ENCODE data around the gene CRYGS. TPM values are rescaled to one million over a fixed set of nuclear protein-coding genes. Genes with fewer than 3 reads are reported as not detected.

The CRYGS gene
- total and polyA plus RNA-seq, 9 of the 15 experiments (the other 6 are each of a cell fraction or from before 2014, with no cell fraction given): 1.5 to 3.8 (median 2.0) TPM

- TF ChIP-seq ZNF644 (tag; IDR thresholded peaks at IDR 0.05; ENCODE audit: low read depth) (no peak), NCOA4 (IDR thresholded peaks at IDR 0.05; ENCODE audit: partially characterized antibody) (no peak), ELK3 (CRISPR knock-in tag; IDR thresholded peaks at IDR 0.05) (no peak), JUNB (CRISPR knock-in tag; conservative IDR thresholded peaks at IDR 0.05) (no peak), SAFB2 (IDR thresholded peaks at IDR 0.05; ENCODE audit: borderline replicate concordance, low read depth, low read length, severe bottlenecking) (no peak), TAF15 (IDR thresholded peaks at IDR 0.05; ENCODE audit: low read depth, low read length) (no peak), ESRRA (IDR thresholded peaks at IDR 0.05; ENCODE audit: borderline replicate concordance, low read depth) (peak; percentile 67; the same call in 1 of the 2 replicates), RBM25 (IDR thresholded peaks at IDR 0.05; ENCODE audit: low read depth, low read length, severe bottlenecking) (peak; percentile 77), MBD2 (IDR thresholded peaks at IDR 0.05; ENCODE audit: borderline replicate concordance, low read depth) (peak; percentile 94), IRF2 (CRISPR knock-in tag; IDR thresholded peaks at IDR 0.05) (no peak), MECOM (CRISPR knock-in tag; IDR thresholded peaks at IDR 0.05) (no peak), CXXC5 (CRISPR knock-in tag; IDR thresholded peaks at IDR 0.05) (peak; percentile 88), TCFL5 (CRISPR knock-in tag; conservative IDR thresholded peaks at IDR 0.05) (no peak), CTCFL (IDR thresholded peaks at IDR 0.05; ENCODE audit: borderline replicate concordance, insufficient read depth, low read depth, low read length, poor library complexity, severe bottlenecking) (no peak), ZNF830 (CRISPR knock-in tag; IDR thresholded peaks at IDR 0.05) (no peak), ZNF431 (CRISPR knock-in tag; IDR thresholded peaks at IDR 0.05) (peak; percentile 53; the same call in 1 of the 2 replicates), L3MBTL2 (IDR thresholded peaks at IDR 0.05) (peak; percentile 57; the same call in 1 of the 2 replicates), IFI16 (CRISPR knock-in tag; IDR thresholded peaks at IDR 0.05) (no peak), ZNF584 (CRISPR knock-in tag; IDR thresholded peaks at IDR 0.05; ENCODE audit: low read depth) (no peak), NEUROD1 (IDR thresholded peaks at IDR 0.05; ENCODE audit: borderline replicate concordance, low read depth, low read length, partially characterized antibody) (peak; percentile 80), SIRT6 (IDR thresholded peaks at IDR 0.05; ENCODE audit: low read depth, low read length) (no peak), ZNF79 (CRISPR knock-in tag; IDR thresholded peaks at IDR 0.05; ENCODE audit: low read depth) (no peak)
- TF ChIP-seq, protein P1, sequence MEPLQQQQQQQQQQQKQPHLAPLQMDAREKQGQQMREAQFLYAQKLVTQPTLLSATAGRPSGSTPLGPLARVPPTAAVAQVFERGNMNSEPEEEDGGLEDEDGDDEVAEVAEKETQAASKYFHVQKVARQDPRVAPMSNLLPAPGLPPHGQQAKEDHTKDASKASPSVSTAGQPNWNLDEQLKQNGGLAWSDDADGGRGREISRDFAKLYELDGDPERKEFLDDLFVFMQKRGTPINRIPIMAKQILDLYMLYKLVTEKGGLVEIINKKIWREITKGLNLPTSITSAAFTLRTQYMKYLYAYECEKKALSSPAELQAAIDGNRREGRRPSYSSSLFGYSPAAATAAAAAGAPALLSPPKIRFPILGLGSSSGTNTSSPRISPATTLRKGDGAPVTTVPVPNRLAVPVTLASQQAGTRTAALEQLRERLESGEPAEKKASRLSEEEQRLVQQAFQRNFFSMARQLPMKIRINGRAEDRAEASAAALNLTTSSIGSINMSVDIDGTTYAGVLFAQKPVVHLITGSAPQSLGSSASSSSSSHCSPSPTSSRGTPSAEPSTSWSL (CRISPR knock-in tag; IDR thresholded peaks at IDR 0.05; ENCODE audit: borderline replicate concordance): no peak
These were observed 26.1 kb upstream of the CRYGS start, which contains the start of gene DNAJB11 (continued) for GRCh38 chr3:186570096-186570940.
